GM12892 (cell line): ENCODE measurements around the gene ADCY4.

ENCODE experiments used
- POLR2A ChIP-seq: IDR thresholded peaks from 2 replicates; pipeline ENCODE4 v1.6.1; 2011; ENCODE audit warnings: low read depth, low read length, control low read depth
- POLR2AphosphoS5 ChIP-seq: IDR thresholded peaks from 2 replicates; pipeline ENCODE4 v1.6.1; 2011; ENCODE audit warnings: low read depth, low read length, control low read depth

GRCh38 chr14:24337144-24337823 lies 2.4 kb upstream of the ADCY4 start:
- no peak for TF ChIP-seq POLR2AphosphoS5
- TF ChIP-seq POLR2A, result no peak
